Measurements from ENCODE around the gene HYKK.

DNA sequence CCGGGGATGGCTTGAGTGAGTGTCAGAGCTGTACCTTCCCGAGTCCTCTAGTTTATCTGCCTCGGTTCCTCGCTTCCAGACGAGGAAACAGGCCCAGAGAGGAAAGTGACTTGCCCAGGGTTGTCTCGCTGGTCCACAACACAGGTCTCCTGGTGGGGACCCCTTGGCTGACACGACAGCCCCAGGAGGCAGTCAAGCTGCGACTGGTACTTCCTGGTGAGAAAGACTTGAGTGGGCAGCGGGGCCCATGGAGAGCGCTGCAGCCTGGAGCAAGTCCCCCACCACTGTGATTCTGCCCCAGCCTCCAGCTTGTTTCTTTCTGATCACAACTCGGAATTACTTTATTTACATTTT is 57.3 kb downstream of the HYKK start:
- TF ChIP-seq, protein P1, sequence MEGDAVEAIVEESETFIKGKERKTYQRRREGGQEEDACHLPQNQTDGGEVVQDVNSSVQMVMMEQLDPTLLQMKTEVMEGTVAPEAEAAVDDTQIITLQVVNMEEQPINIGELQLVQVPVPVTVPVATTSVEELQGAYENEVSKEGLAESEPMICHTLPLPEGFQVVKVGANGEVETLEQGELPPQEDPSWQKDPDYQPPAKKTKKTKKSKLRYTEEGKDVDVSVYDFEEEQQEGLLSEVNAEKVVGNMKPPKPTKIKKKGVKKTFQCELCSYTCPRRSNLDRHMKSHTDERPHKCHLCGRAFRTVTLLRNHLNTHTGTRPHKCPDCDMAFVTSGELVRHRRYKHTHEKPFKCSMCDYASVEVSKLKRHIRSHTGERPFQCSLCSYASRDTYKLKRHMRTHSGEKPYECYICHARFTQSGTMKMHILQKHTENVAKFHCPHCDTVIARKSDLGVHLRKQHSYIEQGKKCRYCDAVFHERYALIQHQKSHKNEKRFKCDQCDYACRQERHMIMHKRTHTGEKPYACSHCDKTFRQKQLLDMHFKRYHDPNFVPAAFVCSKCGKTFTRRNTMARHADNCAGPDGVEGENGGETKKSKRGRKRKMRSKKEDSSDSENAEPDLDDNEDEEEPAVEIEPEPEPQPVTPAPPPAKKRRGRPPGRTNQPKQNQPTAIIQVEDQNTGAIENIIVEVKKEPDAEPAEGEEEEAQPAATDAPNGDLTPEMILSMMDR (IDR thresholded peaks at IDR 0.05) = no peak
- TF ChIP-seq ELF1 (IDR thresholded peaks at IDR 0.05) (no peak), EZH2phosphoT487 (IDR thresholded peaks at IDR 0.05; ENCODE audit: borderline replicate concordance, low read depth) (no peak), MAX (IDR thresholded peaks at IDR 0.05; ENCODE audit: low read depth) (no peak), NRF1 (IDR thresholded peaks at IDR 0.05; ENCODE audit: low read depth, low read length) (no peak), GABPA (IDR thresholded peaks at IDR 0.05; ENCODE audit: low read depth) (no peak), FOSL2 (IDR thresholded peaks at IDR 0.05; ENCODE audit: borderline replicate concordance, low read depth) (no peak), POLR2AphosphoS5 (IDR thresholded peaks at IDR 0.05; ENCODE audit: low read depth, low read length) (no peak)
- TF ChIP-seq, protein P2, sequence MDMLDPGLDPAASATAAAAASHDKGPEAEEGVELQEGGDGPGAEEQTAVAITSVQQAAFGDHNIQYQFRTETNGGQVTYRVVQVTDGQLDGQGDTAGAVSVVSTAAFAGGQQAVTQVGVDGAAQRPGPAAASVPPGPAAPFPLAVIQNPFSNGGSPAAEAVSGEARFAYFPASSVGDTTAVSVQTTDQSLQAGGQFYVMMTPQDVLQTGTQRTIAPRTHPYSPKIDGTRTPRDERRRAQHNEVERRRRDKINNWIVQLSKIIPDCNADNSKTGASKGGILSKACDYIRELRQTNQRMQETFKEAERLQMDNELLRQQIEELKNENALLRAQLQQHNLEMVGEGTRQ (IDR thresholded peaks at IDR 0.05; ENCODE audit: borderline replicate concordance, low read depth, low read length) = no peak
